ENCODE results near the gene ERICH6B.

GRCh38 chr13:45501175-45501526 lies 114.4 kb downstream of the ERICH6B start:
- TF ChIP-seq ZNF274 (IDR thresholded peaks at IDR 0.05; ENCODE audit: low read depth, low read length) (no peak), YY1 (IDR thresholded peaks at IDR 0.05; ENCODE audit: insufficient read depth, insufficient read length) (no peak)
